Femur (tissue), 1 donor: ENCODE results near the gene EPB42.

Source experiments
- DNase-seq: peaks from one replicate; pipeline ENCODE4 v3.0.0-alpha.2; 2017

The EPB42 gene

GRCh38 chr15:43220991-43221403 lies at the start of gene EPB42:
TSS of gene EPB42 (minus strand) at chr15:43221018. CDS start at chr15:43220825, 193 bp downstream.
- DNase-seq = no peak

GRCh38 chr15:43270113-43270665 lies 49.4 kb upstream of the EPB42 start:
- no peak for DNase-seq

DNA sequence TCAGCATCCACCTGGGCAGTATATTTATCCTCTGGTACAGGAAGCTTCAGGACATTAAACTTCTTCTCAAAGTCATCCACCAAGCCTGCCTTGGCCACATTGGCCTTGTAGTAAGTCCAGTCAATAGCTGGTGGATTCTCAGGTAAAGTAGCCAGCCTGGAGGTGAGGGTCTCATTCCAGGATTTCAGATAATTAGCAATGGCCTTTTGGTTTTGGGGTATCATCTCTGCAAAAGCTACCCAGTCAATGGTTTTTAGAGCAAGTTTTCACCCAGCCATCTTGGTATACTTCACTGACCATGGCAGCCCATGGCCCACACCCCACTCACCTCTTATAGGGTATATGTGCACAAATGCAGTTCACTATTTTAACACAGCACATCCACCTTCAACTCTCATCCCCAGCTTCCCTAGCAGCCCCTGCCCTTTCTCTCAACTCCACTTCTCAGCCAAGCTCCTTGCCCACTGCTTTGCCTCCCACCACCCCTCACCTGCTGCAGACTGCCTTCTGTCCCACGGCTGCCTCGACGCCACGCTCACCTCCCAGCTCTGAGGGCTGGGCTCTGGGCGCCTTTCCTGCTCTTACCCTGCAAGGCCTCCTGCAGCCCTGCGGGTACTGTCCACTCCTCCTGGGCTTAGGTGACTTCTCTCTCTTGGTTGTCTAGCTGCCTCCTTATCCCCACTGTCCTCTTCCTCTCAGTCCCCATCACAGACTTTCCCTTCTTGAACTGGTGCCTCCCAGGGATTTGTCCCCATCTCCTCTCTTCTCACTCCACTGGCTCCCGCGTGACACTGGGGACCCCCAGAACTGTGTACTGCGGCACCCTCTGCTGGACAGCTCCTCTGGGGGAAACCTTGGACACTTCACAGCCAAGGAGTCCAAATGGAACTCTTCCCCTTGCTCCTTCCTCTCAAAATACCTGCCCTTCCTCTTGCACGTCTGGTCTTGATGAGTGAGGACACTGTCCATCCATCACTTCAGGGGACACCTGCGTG lies 47.6 kb upstream of the EPB42 start:
- no peak for DNase-seq

GRCh38 chr15:43267439-43267838 lies 46.6 kb upstream of the EPB42 start:
- no peak for DNase-seq

DNA sequence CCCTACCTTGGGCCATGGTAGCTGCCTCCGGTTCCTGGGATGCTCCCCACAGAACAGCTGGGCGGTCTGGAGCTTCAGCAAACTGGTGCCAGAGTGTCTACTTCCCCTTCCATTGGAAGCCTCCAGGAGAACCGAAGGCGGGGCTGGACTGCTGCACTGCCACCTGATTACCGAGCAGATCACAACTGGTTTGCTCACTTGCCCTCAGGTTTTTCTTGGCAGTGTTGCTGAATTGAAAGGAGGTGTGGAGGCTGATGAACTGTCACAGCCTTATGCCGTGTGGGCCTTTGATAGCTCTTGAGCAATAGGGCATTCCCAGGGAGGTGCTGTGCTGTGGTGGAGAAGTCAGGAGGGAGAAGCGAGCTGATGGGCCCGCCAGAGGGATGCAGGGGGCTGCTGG lies 46.0 kb upstream of the EPB42 start, which contains the start of gene TGM5:
Gene TGM5, minus strand, starts transcription at position 95 of the 400 bp plus-strand sequence. Its CDS starts 79 bp downstream, at position 16.
- no peak for DNase-seq

GRCh38 chr15:43266386-43266785 lies 45.6 kb upstream of the EPB42 start:
- no peak for DNase-seq

DNA sequence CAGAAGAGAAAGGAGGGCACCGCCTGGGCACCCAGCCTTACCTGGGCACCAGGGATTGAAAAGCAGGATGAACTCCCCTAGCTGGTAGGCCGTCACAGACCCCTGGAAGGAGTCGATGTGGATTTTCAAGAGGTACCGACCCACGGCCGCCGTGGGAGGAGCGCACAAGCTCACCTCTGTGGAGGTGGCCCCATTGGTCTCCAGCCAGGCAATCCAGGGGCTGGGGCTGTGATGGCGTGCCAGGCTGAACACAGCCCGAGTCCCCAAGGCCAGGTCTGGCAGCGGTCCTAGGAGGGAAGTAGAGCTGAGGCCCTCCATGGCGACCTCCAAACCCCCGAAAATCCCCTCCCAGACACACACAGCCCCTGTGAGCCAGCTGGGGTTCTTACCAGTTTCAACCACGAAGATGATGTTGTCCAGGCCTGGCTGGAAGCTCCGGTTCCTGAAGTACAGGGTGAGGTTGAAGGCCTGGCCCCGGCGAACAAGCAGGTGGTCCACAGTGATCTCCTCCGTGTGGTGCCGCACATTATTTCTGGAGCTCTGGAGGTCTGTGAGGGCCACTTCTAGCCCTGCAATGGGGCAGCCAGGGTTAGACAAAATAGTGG lies 39.3 kb upstream of the EPB42 start:
- no peak for DNase-seq

DNA sequence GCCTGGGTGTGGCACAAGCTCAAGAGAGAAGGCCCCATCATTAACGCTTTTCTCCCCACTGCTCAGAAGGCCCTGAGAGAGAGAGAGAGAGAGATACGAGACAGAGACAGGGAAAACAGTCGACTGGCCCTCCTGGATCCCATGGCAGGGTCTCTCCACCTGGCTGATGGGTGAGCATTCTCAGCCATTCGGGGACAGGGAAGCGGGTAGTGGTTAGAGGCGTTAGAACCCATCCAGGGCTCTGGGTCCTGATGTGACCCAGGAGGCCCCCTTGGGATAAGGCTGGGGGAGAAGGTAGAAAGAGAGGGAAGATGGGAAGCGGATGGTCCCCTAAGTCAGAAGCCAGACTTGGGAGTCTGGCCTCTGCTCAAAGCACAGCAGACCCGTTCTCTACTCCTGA lies 38.0 kb upstream of the EPB42 start:
- no peak for DNase-seq

DNA sequence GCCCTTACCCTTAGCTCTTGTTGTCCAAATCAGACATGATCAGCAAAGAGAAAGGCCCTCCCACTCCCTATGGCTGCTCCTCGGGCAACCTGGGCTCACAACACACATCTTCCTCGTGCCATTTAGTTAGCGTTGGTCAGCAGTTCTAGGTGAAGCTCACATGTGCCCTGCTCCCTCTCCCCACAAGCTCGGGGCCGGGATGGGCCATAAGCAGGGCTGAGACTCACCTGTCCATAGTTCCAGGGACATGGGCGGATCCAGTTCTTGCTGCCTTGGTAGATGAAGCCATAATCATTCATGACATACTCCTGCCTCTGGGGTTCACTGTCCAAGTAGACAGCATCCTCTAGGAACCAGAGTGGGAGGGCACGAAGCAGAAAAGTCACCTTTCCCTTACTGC lies 35.5 kb upstream of the EPB42 start:
- no peak for DNase-seq

- no peak for DNase-seq
Measured at GRCh38 chr15:43255376-43255775, 34.6 kb upstream of the EPB42 start.

DNA sequence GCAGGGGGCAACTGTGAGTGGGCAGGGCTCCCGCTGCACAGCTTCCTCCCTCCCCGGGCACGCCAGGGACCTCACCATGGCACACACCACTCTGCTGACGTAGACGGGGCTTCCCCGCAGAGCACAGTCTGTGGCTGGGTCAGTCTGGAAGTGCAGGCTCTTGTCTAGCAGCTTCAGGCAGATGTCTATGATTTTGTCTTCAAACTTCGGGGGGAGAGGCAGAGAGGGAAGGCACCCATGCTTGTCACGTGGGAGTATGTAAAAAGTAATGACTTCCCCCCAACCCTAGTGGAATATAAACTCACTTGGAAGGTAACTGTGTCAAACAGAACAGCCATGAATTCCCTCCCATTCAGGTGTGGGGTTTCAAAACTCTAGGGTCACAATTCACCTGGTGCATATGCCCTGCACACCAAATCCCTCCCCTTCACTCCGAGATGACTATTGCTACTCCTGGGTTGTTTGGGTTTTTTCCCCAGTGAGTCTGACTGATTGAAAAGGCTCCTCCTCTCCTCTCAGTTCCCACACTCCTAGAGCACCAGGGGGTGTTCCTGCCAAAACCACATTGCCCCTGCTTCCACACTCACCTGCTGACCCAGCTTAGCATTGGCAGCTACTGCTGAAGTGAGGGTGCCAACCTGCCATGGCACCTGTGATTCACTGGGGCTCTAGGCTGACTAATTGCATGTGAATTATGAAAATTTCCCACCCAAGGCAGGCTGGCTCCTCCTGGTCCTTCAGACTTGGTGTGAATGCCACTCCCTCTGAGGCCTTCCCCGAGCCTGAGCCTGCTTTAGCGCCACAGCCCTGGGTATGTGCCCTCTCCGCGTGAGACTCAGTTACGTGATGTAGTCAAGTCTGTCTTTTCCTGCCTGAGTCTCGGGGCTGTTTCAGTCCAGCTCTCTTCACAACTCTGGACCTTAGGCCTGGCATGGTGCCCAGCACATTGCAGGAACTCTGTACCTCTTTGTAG lies 32.9 kb upstream of the EPB42 start:
- no peak for DNase-seq

GRCh38 chr15:43251871-43252250 lies 31.0 kb upstream of the EPB42 start:
- no peak for DNase-seq

DNA sequence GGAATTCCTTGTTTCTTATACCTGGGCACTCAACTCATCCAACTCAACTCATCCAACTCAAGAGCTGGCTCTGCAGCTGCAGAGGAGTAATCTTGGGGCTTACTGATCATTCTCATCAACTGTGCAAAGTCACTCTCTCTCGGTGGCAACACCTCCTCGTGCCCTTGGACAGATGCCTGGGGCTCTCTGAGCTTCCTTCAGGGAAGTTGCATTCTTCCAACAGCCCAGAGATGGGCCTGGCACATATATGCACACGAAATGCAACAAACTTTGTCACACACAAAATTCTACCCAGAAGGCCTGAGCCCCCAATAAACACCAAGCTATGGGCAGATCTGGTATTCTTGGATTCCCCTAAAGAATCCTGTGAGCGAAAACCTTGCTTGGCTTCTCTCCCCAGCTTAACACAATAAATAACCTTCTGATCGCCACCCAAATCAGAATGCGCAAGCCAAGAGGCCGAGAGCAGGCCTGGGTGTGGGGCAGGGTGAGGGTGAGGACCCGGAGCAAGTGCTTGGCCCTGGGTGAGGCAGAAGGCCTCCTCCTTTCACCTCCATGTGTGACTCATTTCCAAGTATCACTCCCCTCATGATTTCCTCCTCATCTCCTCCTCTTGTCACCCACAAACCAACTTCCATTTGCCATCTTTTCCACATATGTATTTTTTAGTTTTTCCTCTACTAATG lies 30.5 kb upstream of the EPB42 start:
- DNase-seq = no peak

GRCh38 chr15:43250785-43251184 lies 30.0 kb upstream of the EPB42 start:
- no peak for DNase-seq

DNA sequence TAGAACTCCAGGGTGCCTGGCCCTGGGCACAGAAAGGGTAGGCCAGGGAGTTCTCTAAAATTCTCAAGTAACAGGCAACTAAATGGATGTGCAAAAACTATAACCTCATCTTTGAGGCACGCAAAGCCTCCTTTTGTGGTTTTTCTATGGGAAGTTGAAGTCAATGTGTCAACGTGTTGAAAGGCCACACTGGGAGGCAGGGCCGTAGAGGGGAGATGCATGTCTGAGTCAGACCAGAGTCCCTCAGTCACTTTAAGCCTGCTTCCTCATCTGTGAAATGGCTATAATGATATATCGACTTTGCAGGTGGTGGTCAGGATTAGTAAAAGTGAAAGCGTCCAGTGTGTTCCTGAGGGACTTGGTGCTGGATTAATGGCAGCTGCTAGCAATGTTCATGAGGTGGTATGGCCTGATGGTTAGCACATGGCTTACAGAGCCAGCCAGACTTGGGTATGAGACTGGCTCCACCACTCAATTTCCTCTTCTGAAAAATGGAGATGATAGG lies 28.9 kb upstream of the EPB42 start:
- no peak for DNase-seq

- DNase-seq = no peak
Measured at GRCh38 chr15:43249236-43249635, 28.4 kb upstream of the EPB42 start.

DNA sequence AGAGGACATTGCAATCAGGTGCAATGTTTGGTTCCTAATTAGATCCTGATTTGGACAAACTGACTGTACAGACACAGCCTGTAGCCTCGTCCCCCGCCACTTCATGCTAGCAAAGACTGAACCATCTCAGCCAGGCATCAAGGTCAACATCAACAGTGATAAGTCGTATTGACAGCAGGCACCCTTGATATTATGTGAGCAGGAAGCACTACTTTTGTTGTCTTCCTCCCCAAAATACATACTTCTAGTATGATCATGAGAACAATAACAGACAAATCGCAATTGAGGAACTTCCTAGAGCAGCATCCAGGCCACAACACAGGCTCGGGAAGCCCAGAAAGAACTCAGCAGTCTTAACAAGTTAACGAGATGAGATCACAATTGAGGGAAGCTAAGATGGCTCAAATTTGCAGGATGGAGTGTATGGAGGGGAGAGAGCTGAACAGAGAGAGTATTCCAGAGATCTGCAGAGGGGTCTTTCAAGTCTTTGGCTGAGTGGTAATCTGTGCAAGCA lies 25.5 kb upstream of the EPB42 start:
- DNase-seq = no peak

GRCh38 chr15:43244092-43244491 lies 23.3 kb upstream of the EPB42 start:
- DNase-seq = no peak

- DNase-seq = no peak
Measured at GRCh38 chr15:43243020-43243645, 22.3 kb upstream of the EPB42 start.

DNA sequence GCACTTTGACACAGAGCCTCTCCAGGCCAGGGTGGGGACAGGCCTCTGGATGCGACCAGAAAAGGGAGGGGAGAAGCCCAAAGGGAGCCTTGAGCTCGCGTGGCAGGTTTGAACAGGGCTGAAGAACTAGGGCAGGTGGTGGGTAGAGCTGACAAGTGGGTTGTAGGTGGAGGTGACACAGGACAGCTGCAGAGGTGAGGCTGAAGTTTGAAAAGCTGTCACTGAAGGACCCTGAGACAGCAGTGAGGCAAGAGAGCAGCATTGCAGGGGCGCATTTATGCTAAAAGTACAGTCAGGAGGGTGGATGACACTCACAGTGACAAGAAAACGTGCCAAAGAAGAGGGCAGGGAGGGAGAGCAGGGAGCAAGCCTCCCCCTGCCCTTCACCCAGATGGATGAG lies 21.8 kb upstream of the EPB42 start:
- DNase-seq = no peak

- DNase-seq = peak; percentile 89
Measured at GRCh38 chr15:43241100-43241499, 20.3 kb upstream of the EPB42 start.
